ENCODE measurements around the gene FUBP1.

DNA sequence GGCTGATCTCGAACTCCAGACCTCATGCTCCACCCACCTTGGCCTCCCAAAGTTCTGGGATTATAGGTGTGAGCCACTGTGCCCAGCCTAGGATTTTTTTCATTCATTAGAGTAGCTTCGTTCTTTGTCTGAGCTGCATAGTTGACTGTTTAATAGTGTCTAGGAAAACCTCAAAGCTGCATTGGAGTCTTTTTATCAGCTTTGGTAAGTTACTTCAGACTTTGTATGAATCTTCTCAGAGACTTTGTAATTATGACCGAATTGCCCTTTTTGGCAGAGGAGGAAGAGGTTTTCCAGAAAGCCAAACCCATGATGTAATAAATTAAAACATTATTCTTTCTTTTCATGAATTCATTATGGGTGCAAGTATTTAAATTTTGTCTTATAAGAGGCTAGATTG is 31.0 kb upstream of the FUBP1 start:
- no peak for TF ChIP-seq POLR2AphosphoS5 (IDR thresholded peaks at IDR 0.05; ENCODE audit: low read depth, low read length)
- no peak for TF ChIP-seq EZH2 (IDR thresholded peaks at IDR 0.05)
- TF ChIP-seq, protein P1, sequence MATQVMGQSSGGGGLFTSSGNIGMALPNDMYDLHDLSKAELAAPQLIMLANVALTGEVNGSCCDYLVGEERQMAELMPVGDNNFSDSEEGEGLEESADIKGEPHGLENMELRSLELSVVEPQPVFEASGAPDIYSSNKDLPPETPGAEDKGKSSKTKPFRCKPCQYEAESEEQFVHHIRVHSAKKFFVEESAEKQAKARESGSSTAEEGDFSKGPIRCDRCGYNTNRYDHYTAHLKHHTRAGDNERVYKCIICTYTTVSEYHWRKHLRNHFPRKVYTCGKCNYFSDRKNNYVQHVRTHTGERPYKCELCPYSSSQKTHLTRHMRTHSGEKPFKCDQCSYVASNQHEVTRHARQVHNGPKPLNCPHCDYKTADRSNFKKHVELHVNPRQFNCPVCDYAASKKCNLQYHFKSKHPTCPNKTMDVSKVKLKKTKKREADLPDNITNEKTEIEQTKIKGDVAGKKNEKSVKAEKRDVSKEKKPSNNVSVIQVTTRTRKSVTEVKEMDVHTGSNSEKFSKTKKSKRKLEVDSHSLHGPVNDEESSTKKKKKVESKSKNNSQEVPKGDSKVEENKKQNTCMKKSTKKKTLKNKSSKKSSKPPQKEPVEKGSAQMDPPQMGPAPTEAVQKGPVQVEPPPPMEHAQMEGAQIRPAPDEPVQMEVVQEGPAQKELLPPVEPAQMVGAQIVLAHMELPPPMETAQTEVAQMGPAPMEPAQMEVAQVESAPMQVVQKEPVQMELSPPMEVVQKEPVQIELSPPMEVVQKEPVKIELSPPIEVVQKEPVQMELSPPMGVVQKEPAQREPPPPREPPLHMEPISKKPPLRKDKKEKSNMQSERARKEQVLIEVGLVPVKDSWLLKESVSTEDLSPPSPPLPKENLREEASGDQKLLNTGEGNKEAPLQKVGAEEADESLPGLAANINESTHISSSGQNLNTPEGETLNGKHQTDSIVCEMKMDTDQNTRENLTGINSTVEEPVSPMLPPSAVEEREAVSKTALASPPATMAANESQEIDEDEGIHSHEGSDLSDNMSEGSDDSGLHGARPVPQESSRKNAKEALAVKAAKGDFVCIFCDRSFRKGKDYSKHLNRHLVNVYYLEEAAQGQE (IDR thresholded peaks at IDR 0.05; ENCODE audit: low read depth), result no peak
